Endothelial cell of umbilical vein (primary cell): ENCODE data around the gene LILRB3. TPM values are rescaled to one million over a fixed set of nuclear protein-coding genes. Genes with fewer than 3 reads are reported as not detected.

Source experiments
- BruUV-seq: library from RNA; stranded (reverse); fragments of 400-500 nt; replicated peaks from 2 replicates; lab custom pipeline; 2021; lab: Mats Ljungman, UMichigan
- CTCF ChIA-PET: fragments of 300-600, 350-600 bp; sonication (Branson Sonifier 250); formaldehyde crosslinking; loops from one replicate; lab custom pipeline; 2021; ENCODE audit warnings: antibody characterized with exemption, inconsistent platforms; lab: Charles Lee
- POLR2A ChIA-PET: fragments of 300-600, 350-600 bp; sonication (Branson Sonifier 250); formaldehyde crosslinking; loops from one replicate; lab custom pipeline; 2021; ENCODE audit warnings: antibody characterized with exemption, inconsistent platforms; lab: Charles Lee
- DNase-seq: peaks from one replicate; pipeline ENCODE4 v3.0.0-alpha.2; 2011; ENCODE audit warnings: low read depth, low spot score
- FAIRE-seq: peaks from 2 replicates; lab custom pipeline; 2011; peaks lifted over from hg19 to GRCh38; lab: Jason Lieb, UNC
- H2AFZ ChIP-seq: 2 replicates; pipeline ENCODE4 v1.6.0; 2012; ENCODE audit warnings: low read depth, low read length, control low read depth, inconsistent platforms
- H3K27ac ChIP-seq: 2 replicates; pipeline ENCODE4 v1.5.1; 2011; ENCODE audit warnings: low read depth, mild to moderate bottlenecking, control low read depth, low read length, moderate library complexity; ENCODE audit not compliant: insufficient read depth
- H3K27me3 ChIP-seq, 2 experiments: 2 replicates each; pipeline versions ENCODE4 v1.6.0 to v1.6.1; 2011; ENCODE audit warnings: low read length in 2 of 2, mixed read lengths in 1 of 2; ENCODE audit not compliant: control insufficient read depth in 2 of 2, insufficient read depth in 2 of 2
- H3K36me3 ChIP-seq, 2 experiments: 2 replicates in 1 of 2; 3 replicates in 1 of 2; pipeline ENCODE4 v1.5.1; 2011; ENCODE audit warnings: low read length in 2 of 2, mild to moderate bottlenecking in 1 of 2, moderate library complexity in 1 of 2; ENCODE audit not compliant: control insufficient read depth in 2 of 2, insufficient read depth in 2 of 2; ENCODE audit errors: extremely low read depth in 1 of 2
- H3K4me1 ChIP-seq: 3 replicates; pipeline ENCODE4 v1.5.1; 2011; ENCODE audit warnings: mild to moderate bottlenecking, low read length; ENCODE audit not compliant: control insufficient read depth, insufficient read depth; ENCODE audit errors: extremely low read depth
- H3K4me2 ChIP-seq: 2 replicates; pipeline ENCODE4 v1.6.1; 2011; ENCODE audit warnings: low read length, control low read depth, mixed read lengths; ENCODE audit not compliant: insufficient read depth
- H3K4me3 ChIP-seq, 3 experiments: fragments of 200-600 bp in 1 of 3; sonication (generic), shearing (Covaris generic) in 1 of 3; replicated peaks in 1 of 3; 2 replicates each; pipeline ENCODE4 v1.5.1; 2011 to 2016; ENCODE audit warnings: control low read depth in 3 of 3, low read length in 3 of 3, mild to moderate bottlenecking in 2 of 3, inconsistent platforms in 1 of 3, low read depth in 1 of 3, moderate library complexity in 1 of 3; ENCODE audit not compliant: insufficient read depth in 1 of 3
- H3K79me2 ChIP-seq: 2 replicates; pipeline ENCODE4 v1.6.0; 2012; ENCODE audit warnings: low read length, inconsistent platforms; ENCODE audit not compliant: control insufficient read depth, insufficient read depth
- H3K9ac ChIP-seq: replicated peaks from 2 replicates; pipeline ENCODE3; 2011; ENCODE audit warnings: low read length, control low read depth; ENCODE audit not compliant: insufficient read depth; ENCODE audit errors: extremely low read depth
- H3K9me1 ChIP-seq: replicated peaks from 3 replicates; pipeline ENCODE4 v1.6.0; 2011; ENCODE audit warnings: mild to moderate bottlenecking, low read length; ENCODE audit not compliant: control insufficient read depth, insufficient read depth; ENCODE audit errors: extremely low read depth
- H3K9me3 ChIP-seq: replicated peaks from 2 replicates; pipeline ENCODE4 v1.5.1; 2012; ENCODE audit warnings: low read length, inconsistent platforms; ENCODE audit not compliant: control insufficient read depth, insufficient read depth
- H4K20me1 ChIP-seq: replicated peaks from 2 replicates; pipeline ENCODE3; 2011; ENCODE audit warnings: mild to moderate bottlenecking, low read length; ENCODE audit not compliant: control insufficient read depth, insufficient read depth; ENCODE audit errors: extremely low read depth
- CTCF ChIP-seq, 2 donors: IDR thresholded peaks; 1 replicate in 1 of 2; 2 replicates in 1 of 2; pipeline ENCODE4 v1.5.1; 2011; ENCODE audit warnings: low read length in 2 of 2, mild to moderate bottlenecking in 2 of 2, moderate library complexity in 2 of 2, control low read depth in 1 of 2, inconsistent platforms in 1 of 2, low read depth in 1 of 2; ENCODE audit not compliant: insufficient read depth in 1 of 2; ENCODE audit errors: extremely low read depth in 1 of 2
- EZH2 ChIP-seq: IDR thresholded peaks from 2 replicates; pipeline ENCODE4 v1.6.1; 2012; ENCODE audit warnings: borderline replicate concordance, low read depth, mild to moderate bottlenecking, moderate library complexity, low read length, inconsistent platforms; ENCODE audit not compliant: severe bottlenecking
- FOS ChIP-seq: IDR thresholded peaks from 2 replicates; pipeline ENCODE4 v1.6.1; 2011; ENCODE audit warnings: mild to moderate bottlenecking, low read length, moderate library complexity, borderline replicate concordance; ENCODE audit not compliant: insufficient read depth
- GATA2 ChIP-seq: IDR thresholded peaks from 2 replicates; pipeline ENCODE4 v1.7.0; 2011; ENCODE audit warnings: low read depth, mild to moderate bottlenecking, moderate library complexity, mixed read lengths, low read length; ENCODE audit not compliant: insufficient read length, insufficient read depth
- MAX ChIP-seq: IDR thresholded peaks from 2 replicates; pipeline ENCODE4 v1.6.1; 2011; ENCODE audit not compliant: insufficient read depth, insufficient read length
- POLR2A ChIP-seq: IDR thresholded peaks from 2 replicates; pipeline ENCODE4 v1.6.1; 2012; ENCODE audit warnings: low read depth, mild to moderate bottlenecking, control low read depth, low read length
- POLR2AphosphoS5 ChIP-seq: IDR thresholded peaks from 2 replicates; pipeline ENCODE4 v1.6.1; 2012; ENCODE audit warnings: low read depth, mild to moderate bottlenecking, control low read depth, low read length, moderate library complexity; ENCODE audit not compliant: insufficient read depth
- dilution Hi-C: fragments of 300-500 bp; cut with MboI; formaldehyde crosslinking; loops from one replicate; pipeline ENCODE4 v1.15.0; 2019; ENCODE audit warnings: low sequenced_read_pairs; ENCODE audit not compliant: extremely low pct_ligation_motif_present
- intact Hi-C: fragments of 100-400 bp; cut with micrococcal nuclease; formaldehyde crosslinking; loops from one replicate; pipeline ENCODE4 v1.10.0; 2022
- polyA plus RNA-seq, 4 experiments: library from polyadenylated mRNA; depleted of rRNA in 3 of 4; stranded (reverse) in 3 of 4; unstranded in 1 of 4; fragments of >200 nt; gene quantifications; 2 replicates each; pipeline versions ENCODE4 v1.2.1 to v1.2.3, GENCODE V29; 2011 to 2012; ENCODE audit warnings: missing spikeins in 1 of 4
- total RNA-seq: library from RNA; stranded (reverse); gene quantifications from 2 replicates; pipeline ENCODE4 v1.2.3, GENCODE V29; 2021

The LILRB3 gene
- total and polyA plus RNA-seq, 2 donors (not counting 3 experiments of a cell fraction or from before 2014, with no cell fraction given) = not detected

DNA sequence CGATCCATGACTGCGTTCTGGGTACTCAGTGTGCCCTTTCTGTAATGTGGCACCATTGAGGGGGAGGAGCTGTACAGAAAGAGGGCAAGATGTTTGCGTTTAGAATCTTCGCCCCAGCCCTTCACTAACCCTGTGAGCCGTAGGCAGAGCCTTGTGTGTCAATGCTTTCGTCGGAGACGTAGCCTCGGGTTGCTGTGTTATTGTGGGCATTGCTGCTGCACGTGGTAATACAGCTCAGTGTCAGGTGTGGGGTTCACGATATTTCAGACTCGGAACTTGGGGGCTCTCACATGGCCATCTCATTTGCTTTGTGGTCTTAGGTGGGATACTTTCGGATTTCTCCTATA lies 16.0 kb downstream of the LILRB3 start:
- DNase-seq (no peak), FAIRE-seq (no peak)
- H3K4me1 ChIP-seq = peaks cover 54% of the 10 kb centered on the region
- intact Hi-C loops = no loop called here
- dilution Hi-C loops = no loop called here
- ChIA-PET CTCF (interaction anchor here (0.6 kb wide), 1 partner anchor 38 kb away, joined by 3 read pairs; no protein-coding TSS in a partner anchor), POLR2A (interaction anchor here (0.8 kb wide), 1 partner anchor 16 kb away, joined by 3 read pairs; the partner anchor contains the start of gene TSEN34)
- H4K20me1 ChIP-seq = peaks cover under 1% of the 10 kb centered on the region
- H3K9me3 ChIP-seq = no peaks in the 10 kb centered on the region
- BruUV-seq = no TSS peak
- H3K9me1 ChIP-seq = no peaks in the 10 kb centered on the region
- no peaks in the 10 kb centered on the region for H3K27me3 ChIP-seq
- no peak for TF ChIP-seq POLR2A
- TF ChIP-seq POLR2AphosphoS5 = no peak
- TF ChIP-seq MAX = no peak
- no peak for TF ChIP-seq GATA2
- TF ChIP-seq EZH2 = no peak
- no peak for TF ChIP-seq FOS
- no peak for TF ChIP-seq CTCF (IDR thresholded peaks at IDR 0.05; ENCODE audit: extremely low read depth in 1 of 2, insufficient read depth in 1 of 2, low read depth in 1 of 2, low read length in 2 of 2)
- no peak overlapping the region for H3K27ac ChIP-seq
- no peak overlapping the region for H3K4me3 ChIP-seq
- H2AFZ ChIP-seq = no peak overlapping the region
- peaks cover 39 to 53% of the 10 kb centered on the region in 2 experiments for H3K36me3 ChIP-seq
- H3K4me2 ChIP-seq = no peak overlapping the region
- H3K79me2 ChIP-seq = peaks cover 70% of the 10 kb centered on the region
- H3K9ac ChIP-seq = no peak overlapping the region
